Measurements from ENCODE around the gene BRSK1. TPM values are rescaled to one million over a fixed set of nuclear protein-coding genes. Genes with fewer than 3 reads are reported as not detected.

The BRSK1 gene
- total RNA-seq: 0.61 and 0.65 TPM in 2 replicates

DNA sequence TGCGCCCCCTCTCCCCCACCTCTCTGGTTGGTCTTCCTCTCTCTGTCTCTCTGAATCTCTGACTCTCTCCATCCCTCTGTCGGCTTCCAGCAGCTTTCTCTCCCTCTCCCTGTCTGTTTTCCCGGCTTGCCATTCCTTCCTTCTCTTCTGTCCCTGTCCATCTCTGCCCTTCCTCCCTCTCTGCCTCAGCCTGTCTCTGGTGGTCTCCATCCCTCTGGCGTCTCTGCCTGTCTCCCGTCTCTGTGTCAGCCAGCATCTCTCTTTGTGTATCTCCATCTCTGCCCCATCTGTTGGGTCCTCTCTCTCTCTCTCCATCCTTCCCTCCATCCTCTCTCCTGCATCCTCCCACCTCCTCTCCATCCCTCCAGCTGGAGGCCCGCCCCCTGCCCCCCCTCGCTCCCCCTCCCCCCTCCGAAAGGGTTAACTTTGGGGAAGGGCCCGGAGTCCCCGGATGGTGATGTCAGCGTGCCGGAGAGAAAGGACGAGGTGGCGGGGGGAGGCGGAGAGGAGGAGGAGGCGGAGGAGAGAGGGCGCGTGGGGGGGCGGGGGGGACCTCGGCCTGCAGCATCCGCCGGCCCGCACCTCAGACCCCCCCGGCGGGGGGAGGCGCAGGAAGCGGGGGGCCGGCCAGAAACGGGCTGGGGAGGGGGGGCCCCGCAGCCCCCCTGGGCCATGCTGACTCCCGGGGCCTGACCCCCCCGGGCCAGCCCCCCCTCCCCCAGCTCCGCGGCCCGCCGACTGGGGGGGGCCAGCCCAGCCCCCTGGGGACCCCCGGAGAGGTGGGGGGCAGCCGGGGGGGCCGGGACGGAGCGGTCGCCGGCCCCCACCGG is at the start of gene BRSK1:
Gene BRSK1, plus strand, starts transcription at position 450 of the 830 bp plus-strand sequence. CDS start 446 bp downstream, outside the sequence.

DNA sequence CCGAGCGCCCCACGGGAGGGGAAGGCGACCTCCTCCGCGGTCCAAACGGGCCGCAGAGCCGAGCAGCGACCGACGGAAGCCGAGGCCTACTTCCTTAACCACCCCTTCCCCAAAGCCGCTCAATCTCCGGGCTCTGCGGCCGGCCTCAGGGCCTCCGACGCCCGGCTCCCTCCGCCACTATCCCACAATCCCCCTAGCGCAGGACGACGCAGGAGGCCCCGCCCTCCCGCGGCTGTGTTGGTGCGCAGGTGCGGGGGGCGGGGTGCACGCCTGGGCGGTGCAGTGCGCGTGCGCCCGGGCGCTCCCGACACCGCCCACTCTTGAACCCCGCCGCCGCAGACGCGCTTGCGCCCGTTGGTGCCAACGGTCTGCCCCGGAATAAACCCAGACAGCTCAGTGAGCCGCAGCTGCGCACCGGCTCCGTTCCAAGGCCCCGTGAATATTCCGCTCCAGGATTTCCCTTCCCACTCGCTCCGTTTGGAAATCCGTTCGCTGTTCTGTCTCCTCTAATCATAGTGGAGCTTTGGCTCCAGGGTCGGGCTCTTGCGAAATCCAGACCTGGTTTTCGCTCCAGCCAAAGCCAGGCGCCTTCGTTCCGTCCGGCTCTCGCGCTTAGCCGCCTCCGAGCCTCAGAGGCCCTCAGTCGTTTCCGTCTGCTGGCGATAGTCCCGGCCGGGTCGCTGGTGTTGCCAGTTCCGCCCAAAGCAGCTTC is 24.8 kb upstream of the BRSK1 start, which contains the start of gene PPP6R1:
Gene PPP6R1, minus strand, starts transcription at position 190 of the 712 bp plus-strand sequence. CDS start 11,914 bp downstream, outside the sequence.

DNA sequence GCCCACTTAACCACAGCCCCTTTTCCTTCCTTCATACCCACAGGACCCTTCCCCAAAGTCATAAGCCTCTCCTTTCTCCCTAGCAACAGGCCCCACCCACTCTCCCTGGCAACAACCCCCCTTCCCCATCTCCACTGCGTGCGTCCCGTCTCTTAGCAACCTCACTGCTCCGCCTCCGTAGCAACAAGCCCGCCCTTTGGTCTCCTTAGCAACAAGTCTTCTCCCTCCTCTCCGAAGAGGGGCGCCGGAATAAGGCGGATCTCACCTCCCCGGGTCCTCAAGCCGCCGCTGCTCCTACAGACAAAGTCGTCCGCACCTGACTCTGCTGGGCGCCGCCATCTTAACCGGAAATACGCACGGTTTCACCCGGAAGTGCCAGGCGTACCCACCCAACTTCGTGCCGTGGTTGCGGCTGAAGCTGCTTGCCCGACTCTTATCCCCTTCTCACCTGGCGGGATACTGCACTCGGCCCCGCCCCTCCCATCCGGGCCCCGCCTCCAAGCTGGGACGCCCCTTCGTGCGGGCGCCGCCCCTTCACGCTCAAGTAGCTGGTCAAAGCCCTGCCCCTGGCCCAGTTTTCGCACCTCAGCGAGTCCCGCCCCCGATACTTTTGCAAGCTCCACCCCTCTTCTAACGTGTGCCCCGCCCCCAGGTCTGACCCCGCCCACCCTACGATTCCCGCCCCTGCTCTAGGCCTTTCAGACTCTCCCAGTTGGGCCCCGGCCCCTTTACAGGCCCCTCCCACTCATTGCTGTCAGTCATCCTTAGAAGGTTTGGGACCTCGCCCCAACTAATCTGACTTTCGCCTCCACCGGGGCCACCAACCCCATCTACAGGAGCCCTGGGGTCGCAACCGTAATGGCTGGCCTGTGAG is 3.8 kb upstream of the BRSK1 start, which contains the start of gene HSPBP1:
Gene HSPBP1, minus strand, starts transcription at position 341 of the 874 bp plus-strand sequence. CDS start 502 bp downstream, outside the sequence.

DNA sequence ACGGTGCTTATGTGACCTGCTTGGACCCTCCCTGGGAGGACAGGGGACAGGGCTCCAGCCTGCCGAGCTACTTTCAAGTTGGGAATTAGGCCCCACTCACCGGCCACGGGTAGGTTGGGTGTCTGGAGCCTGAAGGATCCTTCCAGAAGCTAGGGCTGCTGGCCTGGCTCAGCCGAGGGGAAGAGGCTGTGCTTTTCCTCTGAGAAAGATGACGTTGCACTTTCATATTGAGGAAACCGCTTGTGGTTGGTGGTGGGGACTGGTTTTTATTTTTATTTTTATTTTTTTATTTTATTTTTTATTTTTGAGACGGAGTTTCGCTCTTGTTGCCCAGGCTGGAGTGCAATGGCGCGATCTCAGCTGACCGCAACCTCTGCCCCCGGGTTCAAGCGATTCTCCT is 41.4 kb downstream of the BRSK1 start, which contains the start of gene TMEM150B:
Gene TMEM150B, minus strand, starts transcription at position 170 of the 400 bp plus-strand sequence. CDS start 4,305 bp downstream, outside the sequence.

DNA sequence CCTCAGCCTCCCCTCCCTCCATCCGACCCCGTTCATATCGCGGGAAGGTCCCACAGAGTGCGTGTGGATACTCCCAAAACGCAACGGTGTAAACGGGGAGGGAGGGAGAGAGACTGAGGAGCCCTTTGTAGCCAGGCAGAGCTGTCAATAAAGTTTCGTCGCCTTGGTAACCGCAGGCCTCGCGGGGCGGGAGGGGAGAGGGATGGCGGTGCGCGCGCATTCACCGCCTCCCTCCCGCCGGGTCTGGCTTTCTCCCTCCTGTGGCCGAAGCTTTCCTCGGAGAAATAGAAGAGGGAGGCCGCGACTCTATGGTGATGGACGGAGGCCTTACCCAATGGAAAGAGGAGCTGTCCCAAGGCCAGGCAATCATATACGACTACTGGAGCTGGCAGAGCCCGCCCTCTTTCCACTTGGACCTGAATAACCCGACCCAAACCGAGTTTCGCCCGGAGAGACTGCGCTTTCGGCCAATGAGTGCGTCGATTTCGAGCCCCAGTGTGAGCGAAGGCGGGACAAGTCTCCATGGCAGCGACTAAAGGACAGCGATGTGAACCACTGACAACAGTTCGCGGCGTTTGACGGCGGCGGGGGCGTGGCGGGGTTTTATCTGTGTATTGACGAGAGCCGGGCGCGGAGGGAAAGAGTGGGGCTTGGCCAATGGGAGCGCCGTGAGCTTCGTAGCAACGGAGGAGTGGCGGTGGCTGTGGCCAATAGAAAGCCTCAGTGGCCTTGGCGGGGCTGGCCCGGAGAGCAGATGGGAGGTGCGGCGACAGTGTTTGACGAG is 55.5 kb downstream of the BRSK1 start, which contains the start of gene KMT5C:
Gene KMT5C, plus strand, starts transcription at position 772 of the 784 bp plus-strand sequence. CDS start 2,061 bp downstream, outside the sequence.

DNA sequence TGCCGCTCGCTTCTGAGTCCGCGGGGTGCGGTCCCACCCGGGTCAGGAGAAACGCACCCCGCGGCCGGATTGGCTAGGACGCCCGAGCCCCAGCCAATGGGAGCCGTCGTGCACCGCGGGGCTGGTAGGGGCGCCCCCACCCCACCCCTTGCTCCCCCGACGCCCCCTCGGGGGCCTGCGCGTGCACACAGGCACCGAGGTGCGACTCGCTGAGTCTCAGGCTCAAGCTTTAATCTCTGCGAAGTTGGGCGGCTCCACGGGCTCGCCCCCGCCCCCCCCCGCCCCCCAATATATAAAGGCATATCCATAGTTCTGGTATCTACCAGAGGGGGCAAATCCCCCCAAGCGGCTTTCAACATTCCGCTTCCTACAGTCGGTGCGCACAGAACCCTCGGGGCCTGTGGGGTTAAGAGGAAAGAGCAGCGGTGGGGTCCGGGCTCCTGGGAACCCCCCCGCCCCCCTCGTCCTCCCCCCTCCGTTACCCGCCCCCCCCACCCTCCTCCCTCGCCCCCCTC is 71.0 kb downstream of the BRSK1 start, which contains the start of gene COX6B2:
Gene COX6B2, minus strand, starts transcription at position 22 of the 515 bp plus-strand sequence. CDS start 198 bp downstream, outside the sequence.

Other genes starting within 250 kb of the BRSK1 start
- not detected in 2 replicates for gene GP6, start 245.7 kb upstream of the BRSK1 start, total RNA-seq
- gene RDH13, start 220.8 kb upstream of the BRSK1 start, total RNA-seq: 6.7 and 14.9 TPM in 2 replicates
- gene EPS8L1, start 208.1 kb upstream of the BRSK1 start, total RNA-seq: 5.9 and 12.0 TPM in 2 replicates
- 32.8 and 35.7 TPM in 2 replicates for gene PPP1R12C, start 166.4 kb upstream of the BRSK1 start, total RNA-seq
- 0.65 and 1.4 TPM in 2 replicates for gene TNNT1, start 134.8 kb upstream of the BRSK1 start, total RNA-seq
- gene TNNI3, start 126.3 kb upstream of the BRSK1 start, total RNA-seq: not detected in 2 replicates
- 0.32 and 0.76 TPM in 2 replicates for gene DNAAF3, start 117.4 kb upstream of the BRSK1 start, total RNA-seq
- gene SYT5, start 103.7 kb upstream of the BRSK1 start, total RNA-seq: not detected in 2 replicates
- 0.32 and 3.5 TPM in 2 replicates for gene PTPRH, start 74.5 kb upstream of the BRSK1 start, total RNA-seq
- gene TMEM86B, start 55.2 kb upstream of the BRSK1 start, total RNA-seq: 0.32 and 0.91 TPM in 2 replicates
- gene PPP6R1, start 25.0 kb upstream of the BRSK1 start, total RNA-seq: 20.1 and 22.3 TPM in 2 replicates
- 29.6 and 38.0 TPM in 2 replicates for gene HSPBP1, start 3.9 kb upstream of the BRSK1 start, total RNA-seq
- gene TMEM150B, start 41.3 kb downstream of the BRSK1 start, total RNA-seq: not detected in 2 replicates
- gene KMT5C, start 55.9 kb downstream of the BRSK1 start, total RNA-seq: 3.9 and 4.7 TPM in 2 replicates
- under 0.01 TPM in 1 of 2 replicates, not detected in the other for gene COX6B2, start 70.7 kb downstream of the BRSK1 start, total RNA-seq
- gene GARIN5B, start 79.3 kb downstream of the BRSK1 start, total RNA-seq: not detected in 2 replicates
- 0.46 and 2.6 TPM in 2 replicates for gene IL11, start 86.5 kb downstream of the BRSK1 start, total RNA-seq
- gene TMEM190, start 92.8 kb downstream of the BRSK1 start, total RNA-seq: not detected in 2 replicates
- 0.65 TPM in 1 of 2 replicates, not detected in the other for gene TMEM238, start 100.3 kb downstream of the BRSK1 start, total RNA-seq
- 112 and 274 TPM in 2 replicates for gene RPL28, start 101.9 kb downstream of the BRSK1 start, total RNA-seq
- gene UBE2S, start 123.8 kb downstream of the BRSK1 start, total RNA-seq: 168 and 599 TPM in 2 replicates
- gene SHISA7, start 159.3 kb downstream of the BRSK1 start, total RNA-seq: not detected in 2 replicates
- gene ISOC2, start 177.6 kb downstream of the BRSK1 start, total RNA-seq: 50.6 and 74.1 TPM in 2 replicates
- gene C19orf85, start 180.8 kb downstream of the BRSK1 start, total RNA-seq: not detected in 2 replicates
- gene ZNF628, start 192.6 kb downstream of the BRSK1 start, total RNA-seq: 0.30 and 2.6 TPM in 2 replicates
- gene NAT14, start 201.2 kb downstream of the BRSK1 start, total RNA-seq: 11.7 and 18.2 TPM in 2 replicates
- gene SSC5D, start 204.4 kb downstream of the BRSK1 start, total RNA-seq: 0.32 and 2.3 TPM in 2 replicates

All from epithelial cell of umbilical artery (primary cell).